Measurements from ENCODE around the gene STARD8. TPM values are rescaled to one million over a fixed set of nuclear protein-coding genes. Genes with fewer than 3 reads are reported as not detected.
"Not testable (repeated sequence)": the region's sequence is repeated elsewhere in the genome, so short reads cannot be mapped to it uniquely, and the experiment has no call there.

STARD8 gene
- total RNA-seq, 1 experiment from 2014 or later: 2.3 TPM

GRCh38 chrX:68644861-68645260, 2.6 kb upstream of the STARD8 start:
- H3K27me3 ChIP-seq (replicated peaks): no peaks in the 10 kb centered on the region
- no peak for DNase-seq (ENCODE audit: low read depth in 1 of 2, low spot score in 2 of 2)
- peaks cover 23% of the 10 kb centered on the region for H3K4me1 ChIP-seq (replicated peaks)
- H3K36me3 ChIP-seq: no peaks in the 10 kb centered on the region
- no peak overlapping the region for H3K27ac ChIP-seq
- H3K9me3 ChIP-seq (replicated peaks): no peaks in the 10 kb centered on the region
- no peak overlapping the region for H3K4me3 ChIP-seq

- Histone ChIP-seq H3K4me3 (no peak overlapping the region), H3K36me3 (no peaks in the 10 kb centered on the region), H3K27ac (no peak overlapping the region), H3K4me1 (replicated peaks) (peaks cover 23% of the 10 kb centered on the region), H3K27me3 (replicated peaks) (no peaks in the 10 kb centered on the region), H3K9me3 (replicated peaks) (no peaks in the 10 kb centered on the region)
- no peak for DNase-seq (ENCODE audit: low read depth in 1 of 2, low spot score in 2 of 2)
Observed at GRCh38 chrX:68646421-68646820, 1.0 kb upstream of the STARD8 start.

GRCh38 chrX:68648960-68649359, 1.5 kb downstream of the STARD8 start:
- no peak overlapping the region for H3K27ac ChIP-seq
- no peaks in the 10 kb centered on the region for H3K9me3 ChIP-seq (replicated peaks)
- H3K4me3 ChIP-seq: no peak overlapping the region
- peak in 1 of 2 experiments; percentile 14 for DNase-seq (ENCODE audit: low read depth in 1 of 2, low spot score in 2 of 2)
- H3K27me3 ChIP-seq (replicated peaks): no peaks in the 10 kb centered on the region
- no peaks in the 10 kb centered on the region for H3K36me3 ChIP-seq
- peaks cover 23% of the 10 kb centered on the region for H3K4me1 ChIP-seq (replicated peaks)

- Histone ChIP-seq H3K27me3 (replicated peaks) (no peaks in the 10 kb centered on the region), H3K36me3 (no peaks in the 10 kb centered on the region), H3K27ac (no peak overlapping the region), H3K9me3 (replicated peaks) (no peaks in the 10 kb centered on the region), H3K4me1 (replicated peaks) (peaks cover 23% of the 10 kb centered on the region), H3K4me3 (no peak overlapping the region)
- no peak for DNase-seq (ENCODE audit: low read depth in 1 of 2, low spot score in 2 of 2)
Observed at GRCh38 chrX:68650491-68650890, 3.0 kb downstream of the STARD8 start.

GRCh38 chrX:68651110-68651509, 3.6 kb downstream of the STARD8 start:
- Histone ChIP-seq H3K27ac (no peak overlapping the region), H3K27me3 (replicated peaks) (no peaks in the 10 kb centered on the region), H3K4me1 (replicated peaks) (peaks cover 23% of the 10 kb centered on the region), H3K9me3 (replicated peaks) (no peaks in the 10 kb centered on the region), H3K36me3 (no peaks in the 10 kb centered on the region), H3K4me3 (no peak overlapping the region)
- no peak for DNase-seq (ENCODE audit: low read depth in 1 of 2, low spot score in 2 of 2)

GRCh38 chrX:68652326-68653170, 5.1 kb downstream of the STARD8 start:
- Histone ChIP-seq H3K4me1 (replicated peaks) (peaks cover 16% of the 10 kb centered on the region), H3K36me3 (no peaks in the 10 kb centered on the region), H3K9me3 (replicated peaks) (no peaks in the 10 kb centered on the region), H3K27ac (no peak overlapping the region), H3K4me3 (no peak overlapping the region), H3K27me3 (replicated peaks) (no peaks in the 10 kb centered on the region)
- DNase-seq (ENCODE audit: low read depth in 1 of 2, low spot score in 2 of 2): no peak

- H3K36me3 ChIP-seq: no peaks in the 10 kb centered on the region
- no peak for DNase-seq (ENCODE audit: low read depth in 1 of 2, low spot score in 2 of 2)
- no peaks in the 10 kb centered on the region for H3K27me3 ChIP-seq (replicated peaks)
- no peak overlapping the region for H3K4me3 ChIP-seq
- no peaks in the 10 kb centered on the region for H3K9me3 ChIP-seq (replicated peaks)
- no peaks in the 10 kb centered on the region for H3K4me1 ChIP-seq (replicated peaks)
- H3K27ac ChIP-seq: no peak overlapping the region
Observed at GRCh38 chrX:68654693-68655092, 7.2 kb downstream of the STARD8 start.

GRCh38 chrX:68656473-68656872, 9.0 kb downstream of the STARD8 start:
- H3K27ac ChIP-seq; H3K4me1 ChIP-seq (replicated peaks); H3K4me3 ChIP-seq; H3K27me3 ChIP-seq (replicated peaks); H3K9me3 ChIP-seq (replicated peaks); H3K36me3 ChIP-seq; DNase-seq (ENCODE audit: low read depth in 1 of 2, low spot score in 2 of 2): not testable (repeated sequence)

GRCh38 chrX:68658530-68658929, 11.1 kb downstream of the STARD8 start:
- no peaks in the 10 kb centered on the region for H3K36me3 ChIP-seq
- H3K27me3 ChIP-seq (replicated peaks): no peaks in the 10 kb centered on the region
- no peaks in the 10 kb centered on the region for H3K4me1 ChIP-seq (replicated peaks)
- H3K9me3 ChIP-seq (replicated peaks): no peaks in the 10 kb centered on the region
- no peak for DNase-seq (ENCODE audit: low read depth in 1 of 2, low spot score in 2 of 2)
- H3K27ac ChIP-seq: no peak overlapping the region
- H3K4me3 ChIP-seq: no peak overlapping the region

GRCh38 chrX:68659385-68659784, 11.9 kb downstream of the STARD8 start:
- no peak for DNase-seq (ENCODE audit: low read depth in 1 of 2, low spot score in 2 of 2)
- no peaks in the 10 kb centered on the region for H3K9me3 ChIP-seq (replicated peaks)
- no peak overlapping the region for H3K4me3 ChIP-seq
- no peaks in the 10 kb centered on the region for H3K36me3 ChIP-seq
- no peak overlapping the region for H3K27ac ChIP-seq
- H3K4me1 ChIP-seq (replicated peaks): no peaks in the 10 kb centered on the region
- no peaks in the 10 kb centered on the region for H3K27me3 ChIP-seq (replicated peaks)

GRCh38 chrX:68659786-68660185, 12.3 kb downstream of the STARD8 start:
- H3K27ac ChIP-seq: no peak overlapping the region
- H3K4me3 ChIP-seq: no peak overlapping the region
- no peaks in the 10 kb centered on the region for H3K36me3 ChIP-seq
- no peaks in the 10 kb centered on the region for H3K27me3 ChIP-seq (replicated peaks)
- DNase-seq (ENCODE audit: low read depth in 1 of 2, low spot score in 2 of 2): no peak
- H3K4me1 ChIP-seq (replicated peaks): no peaks in the 10 kb centered on the region
- H3K9me3 ChIP-seq (replicated peaks): no peaks in the 10 kb centered on the region

- DNase-seq (ENCODE audit: low read depth in 1 of 2, low spot score in 2 of 2): no peak
- Histone ChIP-seq H3K27ac (no peak overlapping the region), H3K9me3 (replicated peaks) (no peaks in the 10 kb centered on the region), H3K4me1 (replicated peaks) (no peaks in the 10 kb centered on the region), H3K4me3 (no peak overlapping the region), H3K27me3 (replicated peaks) (no peaks in the 10 kb centered on the region), H3K36me3 (no peaks in the 10 kb centered on the region)
Observed at GRCh38 chrX:68660746-68661145, 13.3 kb downstream of the STARD8 start.

GRCh38 chrX:68665502-68665901, 18.0 kb downstream of the STARD8 start:
- H3K4me1 ChIP-seq (replicated peaks): no peaks in the 10 kb centered on the region
- H3K4me3 ChIP-seq: no peak overlapping the region
- H3K27me3 ChIP-seq (replicated peaks): no peaks in the 10 kb centered on the region
- no peak overlapping the region for H3K27ac ChIP-seq
- no peaks in the 10 kb centered on the region for H3K36me3 ChIP-seq
- no peaks in the 10 kb centered on the region for H3K9me3 ChIP-seq (replicated peaks)
- no peak for DNase-seq (ENCODE audit: low read depth in 1 of 2, low spot score in 2 of 2)

- Histone ChIP-seq H3K4me1 (replicated peaks) (no peaks in the 10 kb centered on the region), H3K36me3 (no peaks in the 10 kb centered on the region), H3K27me3 (replicated peaks) (no peaks in the 10 kb centered on the region), H3K9me3 (replicated peaks) (no peaks in the 10 kb centered on the region), H3K4me3 (no peak overlapping the region), H3K27ac (no peak overlapping the region)
- no peak for DNase-seq (ENCODE audit: low read depth in 1 of 2, low spot score in 2 of 2)
Observed at GRCh38 chrX:68666580-68666979, 19.1 kb downstream of the STARD8 start.
